HAP-1 (cell line): Measurements from ENCODE around the gene NTPCR.
"Not testable (repeated sequence)": the region's sequence is repeated elsewhere in the genome, so short reads cannot be mapped to it uniquely, and the experiment has no call there.

ENCODE experiments used
- DNase-seq, 2 experiments: peaks; one replicate each; pipeline ENCODE4 v3.0.0-alpha.2; 2016 to 2020; ENCODE audit warnings: low spot score in 2 of 2
- H3K27me3 ChIP-seq: fragments of 250-450 bp; sonication (Bioruptor Pico); 2 replicates; pipeline ENCODE4 v1.5.1; 2020; ENCODE audit warnings: low read depth, mild to moderate bottlenecking, moderate library complexity
- H3K36me3 ChIP-seq: fragments of 250-450 bp; sonication (Bioruptor Pico); replicated peaks from 2 replicates; pipeline ENCODE4 v1.5.1; 2020; ENCODE audit warnings: mild to moderate bottlenecking
- H3K4me1 ChIP-seq: fragments of 250-450 bp; sonication (Bioruptor Pico); 2 replicates; pipeline ENCODE4 v1.5.1; 2020; ENCODE audit warnings: mild to moderate bottlenecking
- H3K4me3 ChIP-seq: fragments of 250-450 bp; sonication (Bioruptor Pico); 2 replicates; pipeline ENCODE4 v1.5.1; 2020; ENCODE audit warnings: mild to moderate bottlenecking, moderate library complexity
- H3K9me3 ChIP-seq: fragments of 250-450 bp; sonication (Bioruptor Pico); 2 replicates; pipeline ENCODE4 v1.5.1; 2020; ENCODE audit warnings: mild to moderate bottlenecking, moderate library complexity
- in situ Hi-C: fragments of 300-500 bp; cut with MboI; formaldehyde crosslinking; loops from 3 replicates; pipeline ENCODE4 v1.14.3; 2020; ENCODE audit warnings: low sequenced_read_pairs, inconsistent platforms, mixed read lengths

The NTPCR gene

DNA sequence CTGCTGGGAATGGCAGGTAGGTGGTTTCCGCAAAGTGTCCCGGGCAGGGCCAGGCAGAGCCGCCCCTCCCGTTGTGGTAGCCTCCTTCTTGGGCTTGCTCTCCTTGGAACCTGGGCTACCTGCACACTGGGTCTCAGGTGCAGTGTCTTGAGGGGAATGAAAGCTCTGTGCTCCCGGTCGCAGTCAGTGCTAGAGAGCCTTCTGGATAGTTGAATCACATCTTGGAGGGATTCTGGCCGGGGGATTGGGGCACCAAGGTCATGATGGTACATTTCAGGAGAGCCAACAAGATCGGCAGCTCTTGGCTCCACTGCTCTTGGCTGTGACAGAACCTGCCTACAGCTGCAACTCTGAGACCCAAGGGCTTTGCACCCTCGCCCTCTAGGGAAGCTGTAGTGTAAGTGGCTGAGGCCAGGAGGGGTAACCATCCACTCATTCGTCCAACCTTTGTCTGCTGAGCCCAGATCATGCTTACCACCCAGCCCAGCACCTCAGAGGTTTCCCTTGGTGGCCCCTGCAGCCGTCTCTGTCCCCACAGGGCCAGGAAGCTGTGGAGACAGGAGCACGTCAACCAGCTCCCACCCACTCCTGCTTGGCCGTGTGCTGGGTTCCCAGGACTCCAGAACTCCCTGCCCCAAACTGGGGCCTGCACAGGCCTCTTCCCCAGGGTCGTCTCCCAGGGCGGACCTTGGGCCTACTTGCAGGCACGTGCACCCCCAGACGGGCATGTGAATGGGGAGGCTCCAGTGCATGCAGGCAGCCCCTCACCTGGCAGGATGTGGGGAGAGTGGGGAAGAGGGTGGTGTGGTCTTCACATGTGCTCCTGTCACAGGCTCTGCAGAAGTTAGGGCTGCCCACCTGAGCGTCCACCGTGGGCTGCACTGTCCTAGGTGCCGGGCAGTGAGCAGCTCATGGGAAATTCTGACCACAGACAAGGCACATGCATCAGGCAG, 40.0 kb downstream of the NTPCR start:
- H3K4me1 ChIP-seq, result no peaks in the 10 kb centered on the region
- no peaks in the 10 kb centered on the region for H3K27me3 ChIP-seq
- no peak for DNase-seq
- in situ Hi-C loops, result loop anchor here (10.0 kb wide), 1 partner anchor 64 kb away; no protein-coding TSS in a partner anchor
- H3K36me3 ChIP-seq, result no peaks in the 10 kb centered on the region
- no peak overlapping the region for H3K4me3 ChIP-seq
- peaks cover 8% of the 10 kb centered on the region for H3K9me3 ChIP-seq

- in situ Hi-C loops, result loop anchor here (10.0 kb wide), 1 partner anchor 64 kb away; no protein-coding TSS in a partner anchor
- Histone ChIP-seq H3K9me3 (peaks cover 8% of the 10 kb centered on the region), H3K4me3 (no peak overlapping the region), H3K4me1 (no peaks in the 10 kb centered on the region), H3K27me3 (no peaks in the 10 kb centered on the region), H3K36me3 (no peaks in the 10 kb centered on the region)
- no peak for DNase-seq
These were observed 40.8 kb downstream of the NTPCR start for GRCh38 chr1:232991238-232991637.

GRCh38 chr1:232992227-232992626, 41.8 kb downstream of the NTPCR start:
- H3K4me1 ChIP-seq, result no peaks in the 10 kb centered on the region
- no peak overlapping the region for H3K4me3 ChIP-seq
- in situ Hi-C loops, result loop anchor here (10.0 kb wide), 1 partner anchor 63 kb away; no protein-coding TSS in a partner anchor
- H3K9me3 ChIP-seq, result peaks cover 8% of the 10 kb centered on the region
- no peaks in the 10 kb centered on the region for H3K36me3 ChIP-seq
- DNase-seq, result no peak
- H3K27me3 ChIP-seq, result no peaks in the 10 kb centered on the region

GRCh38 chr1:232993555-232993954, 43.1 kb downstream of the NTPCR start:
- Histone ChIP-seq H3K27me3 (no peaks in the 10 kb centered on the region), H3K9me3 (peaks cover 8% of the 10 kb centered on the region), H3K36me3 (no peaks in the 10 kb centered on the region), H3K4me3 (no peak overlapping the region), H3K4me1 (no peaks in the 10 kb centered on the region)
- in situ Hi-C loops, result loop anchor here (10.0 kb wide), 1 partner anchor 61 kb away; no protein-coding TSS in a partner anchor
- no peak for DNase-seq

GRCh38 chr1:232995189-232995588, 44.8 kb downstream of the NTPCR start:
- no peaks in the 10 kb centered on the region for H3K4me1 ChIP-seq
- H3K36me3 ChIP-seq, result no peaks in the 10 kb centered on the region
- H3K4me3 ChIP-seq, result no peak overlapping the region
- in situ Hi-C loops, result loop anchor here (10.0 kb wide), 1 partner anchor 60 kb away; no protein-coding TSS in a partner anchor
- H3K27me3 ChIP-seq, result no peaks in the 10 kb centered on the region
- no peak for DNase-seq
- H3K9me3 ChIP-seq, result peaks cover 8% of the 10 kb centered on the region

- Histone ChIP-seq H3K36me3 (no peaks in the 10 kb centered on the region), H3K27me3 (no peaks in the 10 kb centered on the region), H3K4me3 (no peak overlapping the region), H3K4me1 (no peaks in the 10 kb centered on the region), H3K9me3 (peaks cover 8% of the 10 kb centered on the region)
- no peak for DNase-seq
- in situ Hi-C loops, result loop anchor here (10.0 kb wide), 1 partner anchor 59 kb away; no protein-coding TSS in a partner anchor
These were observed 45.7 kb downstream of the NTPCR start for GRCh38 chr1:232996143-232996542.

- no peaks in the 10 kb centered on the region for H3K36me3 ChIP-seq
- in situ Hi-C loops, result loop anchor here (10.0 kb wide), 1 partner anchor 57 kb away; no protein-coding TSS in a partner anchor
- no peaks in the 10 kb centered on the region for H3K4me1 ChIP-seq
- no peaks in the 10 kb centered on the region for H3K27me3 ChIP-seq
- DNase-seq, result no peak
- peaks cover 8% of the 10 kb centered on the region for H3K9me3 ChIP-seq
- no peak overlapping the region for H3K4me3 ChIP-seq
These were observed 47.7 kb downstream of the NTPCR start for GRCh38 chr1:232998138-232998537.

DNA sequence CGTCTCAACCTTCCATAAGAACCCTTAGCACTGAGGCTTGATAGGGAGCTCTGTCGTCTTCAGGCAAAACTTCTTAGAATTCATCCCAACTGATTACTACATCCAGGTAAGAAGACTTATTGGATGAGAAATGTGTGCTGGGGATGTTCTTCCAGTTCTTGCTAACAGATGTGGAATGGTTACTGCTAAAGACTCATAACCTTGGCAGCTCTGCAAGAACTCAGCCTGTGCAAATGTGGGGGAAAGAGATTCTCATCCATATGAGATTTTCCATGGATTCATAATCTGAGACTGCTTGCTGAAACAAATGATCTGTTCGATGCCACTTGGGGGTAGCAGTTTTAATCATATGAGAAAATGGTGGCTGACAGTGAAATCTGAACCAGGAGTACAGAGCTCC, 48.2 kb downstream of the NTPCR start:
- H3K9me3 ChIP-seq, result peaks cover 5% of the 10 kb centered on the region
- H3K4me1 ChIP-seq, result no peaks in the 10 kb centered on the region
- in situ Hi-C loops, result loop anchor here (10.0 kb wide), 1 partner anchor 56 kb away; no protein-coding TSS in a partner anchor
- H3K27me3 ChIP-seq, result no peaks in the 10 kb centered on the region
- DNase-seq, result no peak
- H3K4me3 ChIP-seq, result no peak overlapping the region
- no peaks in the 10 kb centered on the region for H3K36me3 ChIP-seq

DNA sequence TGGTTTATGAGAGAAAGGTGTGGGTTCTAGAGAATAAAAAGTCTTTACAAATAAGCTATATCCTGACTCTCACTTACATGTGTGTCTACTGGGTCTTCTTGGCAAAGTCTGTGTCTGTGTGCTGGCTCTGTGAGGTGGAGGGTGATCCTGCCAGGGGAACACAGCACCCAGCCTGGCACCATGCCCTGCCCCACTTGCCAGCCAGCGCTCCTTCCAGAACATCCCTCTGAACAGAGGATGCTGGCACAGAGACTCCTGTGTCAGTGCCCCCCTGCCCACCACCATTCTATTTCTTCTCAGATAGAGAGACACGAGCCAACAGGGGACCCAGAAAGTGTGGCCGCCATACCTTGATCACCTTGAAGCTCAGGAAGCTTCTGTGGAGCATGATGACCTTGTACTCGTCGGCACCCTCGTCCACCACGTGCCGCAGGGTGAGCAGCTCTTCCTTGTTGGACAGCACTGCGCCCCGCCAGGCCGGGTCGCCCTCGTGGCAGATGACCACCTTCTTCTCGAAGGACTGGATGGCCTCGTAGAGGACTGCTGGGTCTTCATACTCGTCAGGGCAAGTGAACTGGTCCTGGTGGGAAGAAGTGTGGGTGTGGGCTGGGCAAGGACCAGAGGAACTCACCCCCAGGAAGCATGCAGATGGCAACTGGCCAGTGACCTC, 49.7 kb downstream of the NTPCR start:
- Histone ChIP-seq H3K9me3 (no peaks in the 10 kb centered on the region), H3K4me3 (no peak overlapping the region), H3K4me1 (no peaks in the 10 kb centered on the region), H3K36me3 (no peaks in the 10 kb centered on the region), H3K27me3 (no peaks in the 10 kb centered on the region)
- DNase-seq, result no peak
- in situ Hi-C loops, result loop anchor here (10.0 kb wide), 1 partner anchor 55 kb away; no protein-coding TSS in a partner anchor

DNA sequence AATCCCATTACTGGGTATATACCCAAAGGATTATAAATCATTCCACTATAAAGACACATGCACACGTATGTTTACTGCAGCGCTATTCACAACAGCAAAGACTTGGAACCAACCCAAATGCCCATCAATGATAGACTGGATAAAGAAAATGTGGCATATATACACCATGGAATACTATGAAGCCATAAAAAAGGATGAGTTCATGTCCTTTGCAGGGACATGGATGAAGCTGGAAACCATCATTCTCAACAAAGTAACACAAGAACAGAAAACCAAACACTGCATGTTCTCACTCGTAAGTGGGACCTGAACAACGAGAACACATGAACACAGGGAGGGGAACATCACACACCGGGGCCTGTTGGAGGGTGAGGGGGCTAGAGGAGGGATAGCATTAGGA, 53.2 kb downstream of the NTPCR start:
- H3K9me3 ChIP-seq, H3K36me3 ChIP-seq, DNase-seq, H3K27me3 ChIP-seq, H3K4me1 ChIP-seq, H3K4me3 ChIP-seq, in situ Hi-C loops: not testable (repeated sequence)

DNA sequence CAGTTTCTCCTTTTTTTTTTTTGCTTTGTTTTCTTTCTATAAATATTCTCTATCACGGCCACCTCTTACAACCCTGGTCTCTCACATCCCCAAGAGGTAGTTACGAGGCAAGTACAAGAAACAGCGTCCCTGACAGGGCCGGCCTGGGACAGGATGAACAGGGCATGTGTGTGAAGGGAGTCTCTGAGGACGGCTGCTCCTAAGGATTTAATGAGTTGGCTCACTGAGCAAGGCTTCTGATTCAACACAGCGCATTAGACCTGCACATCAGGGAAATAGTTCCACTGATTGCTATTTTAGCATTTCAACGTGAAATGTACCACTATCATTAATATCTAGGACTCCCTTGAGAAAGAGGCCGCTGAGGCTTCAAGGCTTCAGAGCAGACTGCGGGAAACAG, 54.0 kb downstream of the NTPCR start:
- in situ Hi-C loops, result no loop called here
- DNase-seq, result no peak
- no peak overlapping the region for H3K4me3 ChIP-seq
- H3K4me1 ChIP-seq, result no peaks in the 10 kb centered on the region
- H3K36me3 ChIP-seq, result no peaks in the 10 kb centered on the region
- no peaks in the 10 kb centered on the region for H3K27me3 ChIP-seq
- H3K9me3 ChIP-seq, result no peaks in the 10 kb centered on the region

- no peaks in the 10 kb centered on the region for H3K27me3 ChIP-seq
- in situ Hi-C loops, result no loop called here
- no peak overlapping the region for H3K4me3 ChIP-seq
- H3K4me1 ChIP-seq, result no peaks in the 10 kb centered on the region
- no peak for DNase-seq
- no peaks in the 10 kb centered on the region for H3K9me3 ChIP-seq
- H3K36me3 ChIP-seq, result no peaks in the 10 kb centered on the region
These were observed 54.7 kb downstream of the NTPCR start for GRCh38 chr1:233005156-233005555.

DNA sequence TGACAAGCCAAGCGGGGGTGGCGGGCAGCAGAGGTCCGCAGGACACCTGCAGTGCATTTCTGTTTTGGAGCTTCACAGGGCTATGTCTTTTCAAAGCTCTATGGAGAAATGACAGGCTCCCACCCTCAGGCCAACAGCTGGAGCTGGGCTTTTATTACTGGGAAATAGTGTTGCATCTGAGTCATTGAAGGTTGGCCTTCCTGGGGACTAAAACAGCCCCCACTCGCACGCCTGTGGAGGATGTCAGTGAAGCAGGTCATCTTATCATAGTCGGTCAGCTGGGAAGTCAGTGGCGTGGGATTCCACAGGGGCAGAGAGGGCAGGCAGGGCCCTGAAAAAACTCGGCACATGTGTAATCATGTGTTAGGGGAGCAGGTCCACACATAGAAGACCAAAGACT, 55.3 kb downstream of the NTPCR start:
- Histone ChIP-seq H3K27me3 (no peaks in the 10 kb centered on the region), H3K36me3 (no peaks in the 10 kb centered on the region), H3K4me1 (no peaks in the 10 kb centered on the region), H3K4me3 (no peak overlapping the region), H3K9me3 (no peaks in the 10 kb centered on the region)
- no peak for DNase-seq
- in situ Hi-C loops, result no loop called here

GRCh38 chr1:233006108-233006507, 55.7 kb downstream of the NTPCR start:
- no peaks in the 10 kb centered on the region for H3K9me3 ChIP-seq
- in situ Hi-C loops, result no loop called here

More at GRCh38 chr1:233006108-233006507, 55.7 kb downstream of the NTPCR start:
- H3K4me1 ChIP-seq, result no peaks in the 10 kb centered on the region
- no peaks in the 10 kb centered on the region for H3K36me3 ChIP-seq
- no peak for DNase-seq
- H3K27me3 ChIP-seq, result no peaks in the 10 kb centered on the region
- no peak overlapping the region for H3K4me3 ChIP-seq
